Uterus (tissue), 2 donors: ENCODE measurements around the gene LIX1.

Experiments used
- POLR2A ChIP-seq, 2 donors: fragments of 450-650 bp; IDR thresholded peaks; one replicate each; pipeline ENCODE4 v1.6.1; 2016; ENCODE audit warnings: antibody characterized with exemption in 2 of 2, mild to moderate bottlenecking in 1 of 2, moderate library complexity in 1 of 2
- TF ChIP-seq, protein P1 (sequence below), 4 experiments: fragments of 200-600 bp in 2 of 4; fragments of 450-650 bp in 2 of 4; sonication (generic) in 2 of 4; IDR thresholded peaks; one replicate each; pipeline ENCODE4 v1.5.1; 2016 to 2019; ENCODE audit warnings: antibody characterized with exemption in 4 of 4, mild to moderate bottlenecking in 2 of 4, moderate library complexity in 1 of 4

DNA sequence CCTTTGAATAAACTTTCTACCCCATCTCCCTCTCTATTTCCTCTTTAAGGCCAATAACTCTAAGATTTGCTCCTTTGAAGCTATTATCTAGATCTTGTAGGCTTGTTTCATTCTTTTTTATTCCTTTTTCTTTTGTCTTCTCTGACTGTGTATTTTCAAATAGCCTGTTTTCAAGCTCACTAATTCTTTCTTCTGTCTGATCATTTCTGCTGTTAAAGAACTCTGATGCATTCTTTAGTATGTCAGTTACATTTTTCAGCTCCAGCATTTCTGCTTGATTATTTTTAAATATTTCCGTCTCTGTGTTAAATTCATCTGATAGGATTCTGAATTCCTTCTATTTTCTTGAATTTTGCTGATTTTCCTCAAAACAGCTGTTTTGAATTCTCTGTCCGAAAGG, 15.3 kb upstream of the LIX1 start:
- TF ChIP-seq, protein P1, sequence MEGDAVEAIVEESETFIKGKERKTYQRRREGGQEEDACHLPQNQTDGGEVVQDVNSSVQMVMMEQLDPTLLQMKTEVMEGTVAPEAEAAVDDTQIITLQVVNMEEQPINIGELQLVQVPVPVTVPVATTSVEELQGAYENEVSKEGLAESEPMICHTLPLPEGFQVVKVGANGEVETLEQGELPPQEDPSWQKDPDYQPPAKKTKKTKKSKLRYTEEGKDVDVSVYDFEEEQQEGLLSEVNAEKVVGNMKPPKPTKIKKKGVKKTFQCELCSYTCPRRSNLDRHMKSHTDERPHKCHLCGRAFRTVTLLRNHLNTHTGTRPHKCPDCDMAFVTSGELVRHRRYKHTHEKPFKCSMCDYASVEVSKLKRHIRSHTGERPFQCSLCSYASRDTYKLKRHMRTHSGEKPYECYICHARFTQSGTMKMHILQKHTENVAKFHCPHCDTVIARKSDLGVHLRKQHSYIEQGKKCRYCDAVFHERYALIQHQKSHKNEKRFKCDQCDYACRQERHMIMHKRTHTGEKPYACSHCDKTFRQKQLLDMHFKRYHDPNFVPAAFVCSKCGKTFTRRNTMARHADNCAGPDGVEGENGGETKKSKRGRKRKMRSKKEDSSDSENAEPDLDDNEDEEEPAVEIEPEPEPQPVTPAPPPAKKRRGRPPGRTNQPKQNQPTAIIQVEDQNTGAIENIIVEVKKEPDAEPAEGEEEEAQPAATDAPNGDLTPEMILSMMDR (IDR thresholded peaks at IDR 0.05), result no peak
- no peak for TF ChIP-seq POLR2A (IDR thresholded peaks at IDR 0.05)
